Activated T-cell treated with anti-CD3 and anti-CD28 coated beads, Interleukin-2, amount 50 U/mL, for 72 hours (primary cell): ENCODE measurements around the gene PKDCC. TPM values are rescaled to one million over a fixed set of nuclear protein-coding genes. Genes with fewer than 3 reads are reported as not detected.

ENCODE experiments used
- ATAC-seq, 2 donors: fragments of 150-1000 bp; cut with Tn5 transposase; replicated peaks in 1 of 2; 2 replicates each; pipeline ENCODE4 v1.10.0; 2021; ENCODE audit warnings: moderate library complexity in 2 of 2, mild to moderate bottlenecking in 1 of 2
- DNase-seq, 2 donors: peaks; one replicate each; pipeline ENCODE4 v3.0.0; 2021 to 2022; ENCODE audit warnings: mixed read lengths in 1 of 2
- H3K27ac Mint-ChIP-seq: one replicate; pipeline ENCODE4 v1.8.0; 2022; ENCODE audit warnings: mild to moderate bottlenecking, moderate library complexity, mixed read lengths
- H3K27me3 Mint-ChIP-seq: one replicate; pipeline ENCODE4 v1.8.0; 2022; ENCODE audit warnings: low read depth, mixed read lengths
- H3K36me3 Mint-ChIP-seq, 2 donors: one replicate each; pipeline ENCODE4 v1.8.0; 2022; ENCODE audit warnings: mixed read lengths in 2 of 2, mild to moderate bottlenecking in 1 of 2; ENCODE audit not compliant: insufficient read depth in 2 of 2
- H3K4me1 Mint-ChIP-seq: one replicate; pipeline ENCODE4 v1.8.0; 2022; ENCODE audit warnings: low read depth, mixed read lengths
- H3K4me3 Mint-ChIP-seq, 2 donors: one replicate each; pipeline ENCODE4 v1.8.0; 2022; ENCODE audit warnings: mild to moderate bottlenecking in 2 of 2, mixed read lengths in 2 of 2, moderate library complexity in 2 of 2
- H3K9me3 Mint-ChIP-seq, 2 donors: one replicate each; pipeline ENCODE4 v1.8.0; 2022; ENCODE audit warnings: mixed read lengths in 2 of 2
- total RNA-seq, 2 donors: library from RNA; stranded (reverse); gene quantifications; one replicate each; pipeline ENCODE4 v1.2.3, GENCODE V29; 2022

The PKDCC gene
- total RNA-seq, 2 donors from 2014 or later = not detected

- ATAC-seq = peak; percentile 21 to 26
- no peaks in the 10 kb centered on the region for H3K36me3 Mint-ChIP-seq
- DNase-seq = no peak
- H3K27me3 Mint-ChIP-seq = peaks cover 18% of the 10 kb centered on the region
- peaks cover 8% of the 10 kb centered on the region for H3K4me1 Mint-ChIP-seq
- no peak overlapping the region for H3K27ac Mint-ChIP-seq
- H3K4me3 Mint-ChIP-seq = no peak overlapping the region
- no peaks in the 10 kb centered on the region for H3K9me3 Mint-ChIP-seq
Observed at GRCh38 chr2:42085706-42086487, 38.1 kb downstream of the PKDCC start.

GRCh38 chr2:42086500-42086953 is 38.7 kb downstream of the PKDCC start:
- H3K9me3 Mint-ChIP-seq = no peaks in the 10 kb centered on the region
- no peaks in the 10 kb centered on the region for H3K36me3 Mint-ChIP-seq
- no peak overlapping the region for H3K4me3 Mint-ChIP-seq
- H3K4me1 Mint-ChIP-seq = peaks cover 8% of the 10 kb centered on the region
- H3K27me3 Mint-ChIP-seq = peaks cover 18% of the 10 kb centered on the region
- DNase-seq = peak; percentile 36 to 44
- ATAC-seq = peak; percentile 63
- H3K27ac Mint-ChIP-seq = no peak overlapping the region

GRCh38 chr2:42087137-42087856 is 39.5 kb downstream of the PKDCC start:
- ATAC-seq (no peak), DNase-seq (no peak)
- H3K4me1 Mint-ChIP-seq = peaks cover 8% of the 10 kb centered on the region
- no peak overlapping the region for H3K4me3 Mint-ChIP-seq
- H3K9me3 Mint-ChIP-seq = no peaks in the 10 kb centered on the region
- H3K27me3 Mint-ChIP-seq = peaks cover 18% of the 10 kb centered on the region
- H3K27ac Mint-ChIP-seq = no peak overlapping the region
- H3K36me3 Mint-ChIP-seq = no peaks in the 10 kb centered on the region

GRCh38 chr2:42087857-42088195 is 40.0 kb downstream of the PKDCC start:
- Mint-ChIP-seq H3K27me3 (peaks cover 18% of the 10 kb centered on the region), H3K27ac (no peak overlapping the region), H3K4me1 (peaks cover 8% of the 10 kb centered on the region), H3K36me3 (no peaks in the 10 kb centered on the region), H3K9me3 (no peaks in the 10 kb centered on the region), H3K4me3 (no peak overlapping the region)
- ATAC-seq = no peak
- DNase-seq = no peak

- H3K36me3 Mint-ChIP-seq = no peaks in the 10 kb centered on the region
- no peaks in the 10 kb centered on the region for H3K9me3 Mint-ChIP-seq
- H3K4me3 Mint-ChIP-seq = no peak overlapping the region
- DNase-seq (peak; percentile 80 to 83), ATAC-seq (peak; percentile 93 to 95)
- no peak overlapping the region for H3K27ac Mint-ChIP-seq
- H3K27me3 Mint-ChIP-seq = peaks cover 18% of the 10 kb centered on the region
- H3K4me1 Mint-ChIP-seq = peaks cover 8% of the 10 kb centered on the region
Observed at GRCh38 chr2:42089340-42089925, 41.6 kb downstream of the PKDCC start.

- H3K9me3 Mint-ChIP-seq = no peaks in the 10 kb centered on the region
- H3K36me3 Mint-ChIP-seq = no peaks in the 10 kb centered on the region
- H3K27me3 Mint-ChIP-seq = peaks cover 18% of the 10 kb centered on the region
- peaks cover 8% of the 10 kb centered on the region for H3K4me1 Mint-ChIP-seq
- no peak for DNase-seq
- no peak for ATAC-seq
- H3K27ac Mint-ChIP-seq = no peak overlapping the region
- H3K4me3 Mint-ChIP-seq = no peak overlapping the region
Observed at GRCh38 chr2:42090216-42090615, 42.4 kb downstream of the PKDCC start.

GRCh38 chr2:42091671-42092070 is 43.9 kb downstream of the PKDCC start:
- Mint-ChIP-seq H3K27me3 (peaks cover 16% of the 10 kb centered on the region), H3K4me1 (peaks cover 2% of the 10 kb centered on the region), H3K27ac (no peak overlapping the region), H3K4me3 (no peak overlapping the region), H3K36me3 (no peaks in the 10 kb centered on the region), H3K9me3 (no peaks in the 10 kb centered on the region)
- ATAC-seq = no peak
- no peak for DNase-seq

GRCh38 chr2:42092084-42092996 is 44.5 kb downstream of the PKDCC start:
- H3K36me3 Mint-ChIP-seq = no peaks in the 10 kb centered on the region
- no peak overlapping the region for H3K27ac Mint-ChIP-seq
- DNase-seq (no peak), ATAC-seq (no peak)
- peaks cover 2% of the 10 kb centered on the region for H3K4me1 Mint-ChIP-seq
- no peaks in the 10 kb centered on the region for H3K9me3 Mint-ChIP-seq
- H3K27me3 Mint-ChIP-seq = peaks cover 12% of the 10 kb centered on the region
- no peak overlapping the region for H3K4me3 Mint-ChIP-seq

GRCh38 chr2:42094114-42094513 is 46.3 kb downstream of the PKDCC start:
- DNase-seq (no peak), ATAC-seq (no peak)
- H3K4me1 Mint-ChIP-seq = peaks cover 20% of the 10 kb centered on the region
- no peaks in the 10 kb centered on the region for H3K9me3 Mint-ChIP-seq
- H3K27ac Mint-ChIP-seq = no peak overlapping the region
- no peak overlapping the region for H3K4me3 Mint-ChIP-seq
- peaks cover 12% of the 10 kb centered on the region for H3K27me3 Mint-ChIP-seq
- no peaks in the 10 kb centered on the region for H3K36me3 Mint-ChIP-seq

GRCh38 chr2:42095923-42096408 is 48.1 kb downstream of the PKDCC start:
- Mint-ChIP-seq H3K27me3 (no peaks in the 10 kb centered on the region), H3K36me3 (peaks cover 6 to 10% of the 10 kb centered on the region in 2 donors), H3K9me3 (peaks cover 5 to 6% of the 10 kb centered on the region in 2 donors), H3K4me3 (no peak overlapping the region), H3K4me1 (peaks cover 35% of the 10 kb centered on the region), H3K27ac (no peak overlapping the region)
- DNase-seq (peak; percentile 66 to 69), ATAC-seq (peak; percentile 52 to 60)

- H3K9me3 Mint-ChIP-seq = peaks cover 5 to 6% of the 10 kb centered on the region in 2 donors
- H3K4me1 Mint-ChIP-seq = peaks cover 40% of the 10 kb centered on the region
- peaks cover 6 to 10% of the 10 kb centered on the region in 2 donors for H3K36me3 Mint-ChIP-seq
- H3K4me3 Mint-ChIP-seq = no peak overlapping the region
- no peak for DNase-seq
- ATAC-seq = no peak
- H3K27ac Mint-ChIP-seq = no peak overlapping the region
- H3K27me3 Mint-ChIP-seq = no peaks in the 10 kb centered on the region
Observed at GRCh38 chr2:42096869-42097591, 49.2 kb downstream of the PKDCC start.
